ENCODE data around the gene PLPP1.

DNA sequence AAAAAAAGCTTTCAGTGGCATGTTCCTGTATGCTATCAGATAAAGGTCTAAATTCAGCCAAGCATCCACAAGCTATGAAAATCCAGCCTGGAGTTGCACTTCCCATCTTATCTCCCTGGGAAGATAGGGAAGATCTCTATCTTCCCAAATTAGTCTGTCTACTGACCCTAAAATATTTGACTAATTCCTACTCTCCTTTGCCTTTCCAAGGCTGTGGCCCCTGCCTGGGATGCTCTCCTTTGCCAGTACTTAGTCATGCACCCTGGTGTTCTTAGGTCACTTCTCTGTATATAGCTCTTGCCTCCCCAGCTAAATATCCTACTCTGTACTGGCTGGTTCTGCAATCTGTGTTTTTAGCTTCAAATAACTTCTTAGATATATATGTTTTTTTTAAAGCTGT is 44.0 kb upstream of the PLPP1 start:
- TF ChIP-seq CTCF (IDR thresholded peaks at IDR 0.05) = no peak
- TF ChIP-seq TEAD4 (IDR thresholded peaks at IDR 0.05; ENCODE audit: borderline replicate concordance, insufficient read depth) = no peak

Measured in SK-N-SH (cell line).